ENCODE results near the gene MAGEB3. TPM values are rescaled to one million over a fixed set of nuclear protein-coding genes. Genes with fewer than 3 reads are reported as not detected.
A peak's percentile ranks its signal among the peaks of the same experiment; 100 is the strongest.

MAGEB3 gene
- total RNA-seq, 1 donor: not detected

DNA sequence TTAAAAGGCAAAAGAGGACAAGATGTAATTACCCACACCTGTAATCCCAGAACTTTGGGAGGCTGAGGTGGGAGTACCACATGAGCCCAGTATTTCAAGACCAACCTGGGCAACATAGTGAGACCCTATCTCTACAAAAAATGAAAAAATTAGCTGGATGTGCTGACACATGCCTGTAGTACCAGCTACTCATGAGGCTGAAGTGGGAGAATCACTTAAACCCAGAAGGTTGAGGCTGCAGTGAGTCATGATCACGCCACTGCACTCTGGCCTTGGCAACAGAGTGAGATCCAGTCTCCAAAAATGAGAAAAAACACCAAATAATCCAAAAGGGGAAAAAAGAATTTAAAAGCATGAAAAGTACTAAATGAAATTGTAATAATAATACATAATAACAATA lies 47.9 kb downstream of the MAGEB3 start:
- DNase-seq (ENCODE audit: low read depth in 2 of 3, low spot score in 2 of 3): no peak

- no peak for DNase-seq (ENCODE audit: low read depth in 2 of 3, low spot score in 2 of 3)
Measured at GRCh38 chrX:30280428-30280827, 50.0 kb downstream of the MAGEB3 start.

DNA sequence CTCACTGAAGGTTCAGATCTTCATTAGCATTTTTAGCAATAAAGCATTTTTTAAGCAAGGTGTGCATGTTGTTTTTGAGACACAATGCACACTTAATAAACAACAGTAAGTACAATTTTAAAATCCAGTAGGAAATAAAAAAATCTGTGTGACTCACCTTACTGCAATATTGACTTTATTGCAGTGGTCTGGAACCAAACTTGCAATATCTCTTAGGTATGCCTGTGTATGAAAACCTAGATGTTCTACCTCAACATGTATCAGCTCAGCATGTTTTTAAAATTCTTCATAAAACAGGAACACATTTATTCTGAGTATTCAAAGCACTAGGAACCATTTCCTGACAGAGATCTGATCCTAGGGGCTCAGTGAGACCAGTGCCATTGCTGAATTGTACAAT lies 52.1 kb downstream of the MAGEB3 start:
- DNase-seq (ENCODE audit: low read depth in 2 of 3, low spot score in 2 of 3): no peak

- peak in 2 of 3 donors; percentile 41 to 50 for DNase-seq (ENCODE audit: low read depth in 2 of 3, low spot score in 2 of 3)
Measured at GRCh38 chrX:30283456-30284200, 53.2 kb downstream of the MAGEB3 start.

Other genes starting within 250 kb of the MAGEB3 start
- gene MAGEB2, start 15.1 kb upstream of the MAGEB3 start, total RNA-seq: not detected
- gene MAGEB4, start 11.3 kb downstream of the MAGEB3 start, total RNA-seq: not detected
- gene MAGEB1, start 16.5 kb downstream of the MAGEB3 start, total RNA-seq: not detected
- 0.27 TPM for gene NR0B1, start 78.7 kb downstream of the MAGEB3 start, total RNA-seq

Data from hematopoietic multipotent progenitor cell (in vitro differentiated cells).